Lower leg skin (tissue), 3 donors: ENCODE data around the gene PLCXD1.

Experiments
- POLR2A ChIP-seq, 2 donors: fragments of 450-650 bp; IDR thresholded peaks; one replicate each; pipeline ENCODE4 v1.6.1; 2016 to 2017; ENCODE audit warnings: antibody characterized with exemption in 2 of 2, mild to moderate bottlenecking in 1 of 2, moderate library complexity in 1 of 2
- TF ChIP-seq, protein P1 (sequence below), 3 donors: fragments of 450-650 bp; IDR thresholded peaks; one replicate each; pipeline ENCODE4 v1.5.1; 2016; ENCODE audit warnings: antibody characterized with exemption in 3 of 3, mild to moderate bottlenecking in 3 of 3, moderate library complexity in 2 of 3

DNA sequence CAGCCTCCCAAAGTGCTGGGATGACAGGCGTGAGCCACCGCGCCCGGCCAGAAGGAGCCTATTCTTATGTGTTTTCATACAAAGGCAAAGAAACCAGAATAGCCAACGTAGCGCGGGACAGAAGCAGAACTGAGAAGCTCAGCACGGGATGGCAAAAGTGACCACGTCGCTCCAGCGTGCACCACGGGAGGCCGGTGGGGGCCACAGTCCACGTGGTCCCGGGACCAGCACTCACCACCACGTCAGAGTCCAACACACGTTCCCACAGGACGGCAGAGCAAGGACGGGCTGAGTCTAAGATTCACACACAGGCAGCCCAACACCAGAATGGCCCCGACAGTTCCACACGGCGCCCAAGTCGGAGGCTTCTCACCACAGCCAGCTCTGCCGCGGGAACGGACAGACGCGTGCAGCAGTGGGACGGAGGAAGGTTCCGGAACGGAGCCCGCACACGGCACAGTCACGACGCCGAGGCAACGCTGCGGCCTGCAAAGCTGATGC, 56.2 kb downstream of the PLCXD1 start:
- TF ChIP-seq, protein P1, sequence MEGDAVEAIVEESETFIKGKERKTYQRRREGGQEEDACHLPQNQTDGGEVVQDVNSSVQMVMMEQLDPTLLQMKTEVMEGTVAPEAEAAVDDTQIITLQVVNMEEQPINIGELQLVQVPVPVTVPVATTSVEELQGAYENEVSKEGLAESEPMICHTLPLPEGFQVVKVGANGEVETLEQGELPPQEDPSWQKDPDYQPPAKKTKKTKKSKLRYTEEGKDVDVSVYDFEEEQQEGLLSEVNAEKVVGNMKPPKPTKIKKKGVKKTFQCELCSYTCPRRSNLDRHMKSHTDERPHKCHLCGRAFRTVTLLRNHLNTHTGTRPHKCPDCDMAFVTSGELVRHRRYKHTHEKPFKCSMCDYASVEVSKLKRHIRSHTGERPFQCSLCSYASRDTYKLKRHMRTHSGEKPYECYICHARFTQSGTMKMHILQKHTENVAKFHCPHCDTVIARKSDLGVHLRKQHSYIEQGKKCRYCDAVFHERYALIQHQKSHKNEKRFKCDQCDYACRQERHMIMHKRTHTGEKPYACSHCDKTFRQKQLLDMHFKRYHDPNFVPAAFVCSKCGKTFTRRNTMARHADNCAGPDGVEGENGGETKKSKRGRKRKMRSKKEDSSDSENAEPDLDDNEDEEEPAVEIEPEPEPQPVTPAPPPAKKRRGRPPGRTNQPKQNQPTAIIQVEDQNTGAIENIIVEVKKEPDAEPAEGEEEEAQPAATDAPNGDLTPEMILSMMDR (IDR thresholded peaks at IDR 0.05) = no peak
- TF ChIP-seq POLR2A (IDR thresholded peaks at IDR 0.05) = no peak
